Aorta (tissue), 5 donors: ENCODE measurements around the gene GORAB. TPM values are rescaled to one million over a fixed set of nuclear protein-coding genes. Genes with fewer than 3 reads are reported as not detected.

Source experiments
- ATAC-seq: fragments of 200-7000 bp; cut with Tn5 transposase; one replicate; pipeline ENCODE4 v1.9.1; 2022; ENCODE audit warnings: moderate library complexity; ENCODE audit not compliant: low FRiP score
- DNase-seq, 2 donors: peaks; one replicate each; pipeline ENCODE4 v3.0.0-alpha.2; 2020
- H3K27ac ChIP-seq, 2 donors: one replicate each; pipeline ENCODE4 v1.5.1; 2013; ENCODE audit warnings: low read length in 2 of 2, mild to moderate bottlenecking in 2 of 2, moderate library complexity in 2 of 2, control low read depth in 1 of 2, inconsistent platforms in 1 of 2, low read depth in 1 of 2
- H3K27me3 ChIP-seq, 2 donors: one replicate each; pipeline ENCODE4 v1.6.1; 2013; ENCODE audit warnings: control low read depth in 1 of 2, low read length in 1 of 2, mild to moderate bottlenecking in 1 of 2, moderate library complexity in 1 of 2; ENCODE audit not compliant: insufficient read depth in 2 of 2, control insufficient read depth in 1 of 2
- H3K36me3 ChIP-seq, 2 donors: one replicate each; pipeline ENCODE4 v1.6.1; 2013; ENCODE audit warnings: control low read depth in 1 of 2, low read length in 1 of 2, mild to moderate bottlenecking in 1 of 2; ENCODE audit not compliant: insufficient read depth in 2 of 2, control insufficient read depth in 1 of 2
- H3K4me1 ChIP-seq, 2 donors: one replicate each; pipeline ENCODE4 v1.6.1; 2013; ENCODE audit warnings: low read length in 2 of 2, control low read depth in 1 of 2, mild to moderate bottlenecking in 1 of 2, moderate library complexity in 1 of 2; ENCODE audit not compliant: insufficient read depth in 2 of 2, control insufficient read depth in 1 of 2
- H3K4me3 ChIP-seq, 2 donors: one replicate each; pipeline ENCODE4 v1.5.1; 2013; ENCODE audit warnings: low read length in 2 of 2, control low read depth in 1 of 2, mild to moderate bottlenecking in 1 of 2
- H3K9me3 ChIP-seq: one replicate; pipeline ENCODE4 v1.6.1; 2013; ENCODE audit warnings: mild to moderate bottlenecking, low read length; ENCODE audit not compliant: control insufficient read depth
- WGBS, 2 donors: extraction: QIAGEN DNeasy Blood & Tissue Kit; methylation state at CpG; one replicate each; pipeline ENCODE4 v1.1.7; 2013; 5-methylcytosine and 5-hydroxymethylcytosine counted together
- intact Hi-C, 2 donors: fragments of 100-400 bp; cut with DNase I; formaldehyde crosslinking; loops; one replicate each; pipeline versions ENCODE4 v1.14.2 to v1.15.0; 2022
- polyA plus RNA-seq, 2 donors: library from polyadenylated mRNA; stranded (reverse); fragments of 200-250 nt; gene quantifications; one replicate each; pipeline ENCODE4 v1.2.3, GENCODE V29; 2013
- total RNA-seq, 2 donors: library from RNA; stranded (reverse); fragmentation: NEBNext Ultra II Directional; extraction: Animal tissue kit (Norgen Biotek cat#: 25700); gene quantifications; one replicate each; pipeline ENCODE4 v1.2.1, GENCODE V29; 2021
- donor health status: healthy with polysubstance abuse.
- donor health status: Bipolar disorder and iron deficiency.
- donor health status: DM: no; HTN: no; CAD: no.
- donor health status: DM: no; HTN: no; CAD: no.
- donor health status: DM: yes; HTN: yes; CAD: no.

GORAB gene
- total and polyA plus RNA-seq, 4 donors, result 6.8 to 18.4 (median 15.6) TPM

GRCh38 chr1:170547255-170547654 lies 15.3 kb downstream of the GORAB start:
- no peak for DNase-seq
- ATAC-seq, result no peak
- no peak overlapping the region for H3K27ac ChIP-seq
- no peaks in the 10 kb centered on the region for H3K4me1 ChIP-seq
- H3K4me3 ChIP-seq, result no peak overlapping the region
- H3K27me3 ChIP-seq, result no peaks in the 10 kb centered on the region
- WGBS, 2 donors, result 92 to 93% methylated on average over 1 of the region's 1 CpG
- H3K36me3 ChIP-seq, result peaks cover 6 to 17% of the 10 kb centered on the region in 2 donors
- no peaks in the 10 kb centered on the region for H3K9me3 ChIP-seq
- intact Hi-C loops, result no loop called here

- ATAC-seq, result no peak
- Histone ChIP-seq H3K27me3 (no peaks in the 10 kb centered on the region), H3K4me1 (no peaks in the 10 kb centered on the region), H3K27ac (no peak overlapping the region), H3K9me3 (no peaks in the 10 kb centered on the region), H3K4me3 (no peak overlapping the region), H3K36me3 (peaks cover 6 to 15% of the 10 kb centered on the region in 2 donors)
- DNase-seq, result no peak
- intact Hi-C loops, result no loop called here
Measured at GRCh38 chr1:170548497-170548896, 16.5 kb downstream of the GORAB start.

GRCh38 chr1:170555370-170555769 lies 23.4 kb downstream of the GORAB start:
- Histone ChIP-seq H3K27me3 (no peaks in the 10 kb centered on the region), H3K36me3 (peaks cover 4% of the 10 kb centered on the region in 2 donors), H3K9me3 (no peaks in the 10 kb centered on the region), H3K4me3 (no peak overlapping the region), H3K4me1 (no peaks in the 10 kb centered on the region), H3K27ac (no peak overlapping the region)
- DNase-seq (no peak), ATAC-seq (no peak)
- intact Hi-C loops, result no loop called here
- WGBS, 2 donors, result 85 to 93% methylated on average over 1 of the region's 1 CpG

GRCh38 chr1:170556917-170557316 lies 25.0 kb downstream of the GORAB start:
- Histone ChIP-seq H3K27me3 (no peaks in the 10 kb centered on the region), H3K4me1 (no peaks in the 10 kb centered on the region), H3K36me3 (peaks cover 3 to 4% of the 10 kb centered on the region in 2 donors), H3K9me3 (no peaks in the 10 kb centered on the region), H3K27ac (no peak overlapping the region), H3K4me3 (no peak overlapping the region)
- intact Hi-C loops, result no loop called here
- DNase-seq (no peak), ATAC-seq (no peak)

DNA sequence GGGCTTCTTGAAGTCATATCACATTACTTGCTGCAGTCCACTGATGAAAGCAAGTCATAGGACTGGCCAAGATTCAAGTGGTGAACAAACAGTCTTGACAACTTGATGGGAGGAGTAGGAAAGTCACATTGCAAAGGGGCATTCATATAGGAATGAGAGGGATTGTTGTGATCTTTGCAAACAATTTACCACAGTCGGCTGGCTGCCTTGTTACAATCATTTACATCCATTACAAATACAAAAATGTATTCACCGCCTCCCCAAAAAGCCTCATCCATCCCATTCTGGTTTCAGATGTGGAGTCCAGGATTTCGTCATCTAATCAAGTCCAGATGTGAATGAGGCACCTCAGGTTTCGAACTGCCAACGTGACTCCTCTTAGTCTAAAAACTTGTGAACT lies 26.8 kb downstream of the GORAB start:
- H3K27me3 ChIP-seq, result no peaks in the 10 kb centered on the region
- ATAC-seq (no peak), DNase-seq (no peak)
- H3K4me1 ChIP-seq, result peaks cover 0 to 8% of the 10 kb centered on the region in 2 donors
- WGBS, 2 donors, result 91 to 96% methylated on average over 5 of the region's 5 CpGs
- intact Hi-C loops, result no loop called here
- H3K9me3 ChIP-seq, result no peaks in the 10 kb centered on the region
- H3K27ac ChIP-seq, result no peak overlapping the region
- peaks cover 0 to 4% of the 10 kb centered on the region in 2 donors for H3K36me3 ChIP-seq
- H3K4me3 ChIP-seq, result no peak overlapping the region

- intact Hi-C loops, result no loop called here
- Histone ChIP-seq H3K36me3 (peaks cover 0 to 4% of the 10 kb centered on the region in 2 donors), H3K4me3 (no peak overlapping the region), H3K27ac (no peak overlapping the region), H3K9me3 (no peaks in the 10 kb centered on the region), H3K27me3 (no peaks in the 10 kb centered on the region), H3K4me1 (peaks cover 2 to 10% of the 10 kb centered on the region in 2 donors)
- DNase-seq (no peak), ATAC-seq (no peak)
- WGBS, 2 donors, result 89 to 96% methylated on average over 2 of the region's 2 CpGs
Measured at GRCh38 chr1:170559166-170559565, 27.2 kb downstream of the GORAB start.

DNA sequence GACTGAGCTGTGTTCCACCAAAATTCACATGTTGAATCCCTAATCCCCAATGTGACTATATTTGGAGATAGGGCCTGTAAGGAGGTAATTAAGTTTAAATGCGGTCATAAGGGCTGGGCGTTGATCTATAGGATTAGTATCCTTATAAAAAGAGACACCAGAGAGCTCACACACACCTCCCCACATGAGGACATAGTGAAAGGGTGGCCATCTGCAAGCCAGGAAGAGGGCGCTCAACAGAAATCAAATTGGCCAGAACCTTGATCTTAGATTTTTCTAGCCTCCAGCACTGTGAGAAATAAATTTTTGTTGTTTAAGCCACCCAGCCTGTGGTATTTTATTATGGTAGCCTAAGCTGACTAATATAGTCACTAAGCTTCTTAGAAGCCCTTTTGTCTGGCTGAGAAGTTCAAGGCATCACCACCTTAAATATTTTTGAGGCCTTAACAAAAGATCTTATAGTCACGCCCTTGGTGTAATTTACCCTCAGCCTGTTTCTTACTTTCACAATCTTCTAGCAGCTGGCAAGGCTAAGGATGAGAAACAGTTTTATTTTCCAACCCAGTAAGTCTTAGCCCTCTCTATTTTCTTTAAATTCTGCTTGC lies 28.8 kb downstream of the GORAB start:
- Histone ChIP-seq H3K4me1 (peaks cover 2 to 16% of the 10 kb centered on the region in 2 donors), H3K36me3 (no peaks in the 10 kb centered on the region), H3K9me3 (no peaks in the 10 kb centered on the region), H3K27me3 (no peaks in the 10 kb centered on the region), H3K27ac (no peak overlapping the region), H3K4me3 (no peak overlapping the region)
- DNase-seq (no peak), ATAC-seq (no peak)
- 73 to 89% methylated on average over 4 of the region's 4 CpGs for WGBS, 2 donors
- intact Hi-C loops, result loop anchor here in 1 of 2 donors (10.0 kb wide), 1 partner anchor 104 kb away; the partner anchor contains the start of gene PRRX1

DNA sequence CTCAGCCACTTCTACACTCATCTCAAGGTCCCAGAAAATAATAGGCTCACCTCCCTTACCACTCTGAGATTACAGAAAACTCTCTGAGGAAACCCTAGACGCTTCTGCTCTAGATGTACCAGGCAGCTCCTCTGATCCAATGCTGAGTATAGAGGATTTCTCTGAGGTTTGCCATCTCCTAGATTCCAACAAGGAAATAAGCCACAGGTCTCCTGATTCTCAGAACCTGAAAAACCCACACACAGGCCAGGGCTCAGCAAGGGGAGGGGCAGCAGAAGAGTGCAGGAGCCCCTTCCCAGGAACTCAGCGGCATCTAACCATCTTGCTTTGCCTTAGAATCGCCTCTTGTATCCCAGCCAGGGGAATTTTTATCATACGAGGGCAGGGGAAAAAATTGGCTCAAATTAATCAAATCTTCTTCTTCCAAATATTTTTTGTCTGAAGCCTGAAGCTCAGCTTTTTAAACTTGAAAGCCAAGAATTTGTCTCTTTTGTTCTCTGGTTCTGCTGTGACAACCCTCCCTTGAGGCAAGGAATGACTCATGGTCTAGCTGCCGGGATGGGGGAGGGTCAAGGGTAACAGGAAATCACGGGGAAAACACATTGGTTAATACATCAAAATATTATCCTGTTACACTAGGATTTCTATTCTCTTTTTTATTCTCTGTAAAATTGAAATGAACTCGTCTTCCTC lies 30.8 kb downstream of the GORAB start:
- Histone ChIP-seq H3K36me3 (no peaks in the 10 kb centered on the region), H3K9me3 (no peaks in the 10 kb centered on the region), H3K4me3 (no peak overlapping the region), H3K27me3 (no peaks in the 10 kb centered on the region), H3K27ac (peak overlapping the region in 1 of 2 donors; percentile 30), H3K4me1 (peaks cover 2 to 16% of the 10 kb centered on the region in 2 donors)
- ATAC-seq, result peak; percentile 88
- peak in 1 of 2 donors; percentile 75 for DNase-seq
- 5 to 16% methylated on average over 7 of the region's 7 CpGs for WGBS, 2 donors
- intact Hi-C loops, result loop anchor here in 1 of 2 donors (10.0 kb wide), 1 partner anchor 102 kb away; the partner anchor contains the start of gene PRRX1

DNA sequence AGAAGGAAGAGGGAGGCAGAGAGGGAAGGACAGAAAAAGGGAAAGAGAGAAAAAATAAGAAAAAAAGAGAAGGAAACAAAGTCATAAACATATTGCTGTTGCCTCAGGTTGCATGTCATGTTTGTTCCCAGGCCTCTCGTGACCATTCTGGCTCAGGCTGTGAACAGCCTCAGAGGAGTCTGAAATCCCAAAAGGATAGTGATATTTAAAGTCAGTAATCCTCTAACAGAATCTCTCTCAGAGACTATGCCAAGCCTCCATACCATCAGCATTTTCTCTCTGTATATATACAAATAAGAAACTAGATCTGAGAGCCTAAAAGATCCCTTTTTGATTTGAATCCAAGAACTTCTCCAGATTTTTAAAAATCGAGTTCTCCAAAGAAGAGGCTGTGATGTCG lies 35.2 kb downstream of the GORAB start:
- DNase-seq (no peak), ATAC-seq (no peak)
- peaks cover 2 to 16% of the 10 kb centered on the region in 2 donors for H3K4me1 ChIP-seq
- H3K27ac ChIP-seq, result no peak overlapping the region
- no peaks in the 10 kb centered on the region for H3K27me3 ChIP-seq
- H3K4me3 ChIP-seq, result no peak overlapping the region
- H3K9me3 ChIP-seq, result no peaks in the 10 kb centered on the region
- intact Hi-C loops, result loop anchor here in 1 of 2 donors (10.0 kb wide), 1 partner anchor 98 kb away; the partner anchor contains the start of gene PRRX1
- 77 to 80% methylated on average over 3 of the region's 3 CpGs for WGBS, 2 donors
- H3K36me3 ChIP-seq, result no peaks in the 10 kb centered on the region
